Measurements from ENCODE around the gene ADAMTS16. TPM values are rescaled to one million over a fixed set of nuclear protein-coding genes. Genes with fewer than 3 reads are reported as not detected.

ADAMTS16 gene
- total RNA-seq, 6 experiments from 2014 or later = 0.26 to 0.70 (median 0.50) TPM; not detected in 1

DNA sequence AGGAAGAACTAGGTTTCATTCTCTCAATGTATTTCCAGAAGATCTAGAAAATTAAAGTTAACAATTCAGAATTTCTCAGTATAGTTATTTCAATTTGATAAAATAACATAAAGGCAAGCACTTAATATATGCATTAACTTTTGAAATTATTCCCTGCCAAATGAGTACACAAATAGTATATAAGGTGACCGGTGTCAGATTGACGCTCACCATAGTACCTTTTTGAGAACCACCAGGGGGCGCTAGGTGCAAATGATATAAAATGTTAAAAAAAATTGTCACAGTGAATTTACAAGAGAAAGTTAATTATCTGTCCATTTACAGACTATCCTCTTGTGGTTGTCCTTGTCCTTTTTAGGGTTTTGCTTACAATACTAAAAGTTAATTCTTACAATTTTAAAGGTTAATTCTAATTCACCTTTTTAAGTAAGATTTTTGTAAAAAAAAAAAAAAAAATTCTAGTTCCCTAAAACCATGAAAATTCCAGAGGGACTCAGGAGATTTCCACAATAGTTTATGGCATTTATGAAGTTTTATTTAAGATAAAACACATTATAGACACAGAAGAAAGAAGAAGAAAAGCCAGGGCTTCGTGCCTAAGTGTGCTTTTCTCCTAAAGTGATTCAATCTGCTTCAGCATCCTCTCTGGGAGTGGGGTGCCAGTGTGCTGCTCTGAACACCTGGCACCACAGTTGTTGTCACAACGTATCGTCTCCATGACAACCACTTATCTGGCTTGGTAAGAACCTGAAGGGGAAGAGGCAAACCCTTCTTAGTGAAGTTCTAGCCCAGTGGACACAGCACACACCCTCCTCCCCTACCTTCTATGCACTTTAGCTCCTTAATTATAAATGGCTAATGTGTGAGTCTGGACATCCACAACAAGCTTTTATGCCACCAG, 1.7 kb downstream of the ADAMTS16 start:
- Mint-ChIP-seq H3K4me1 (ENCODE audit: low read depth) (peaks cover 22% of the 10 kb centered on the region), H3K4me3 (no peak overlapping the region), H3K9me3 (peaks cover 5% of the 10 kb centered on the region; the same call in 1 of the 2 replicates), H3K36me3 (ENCODE audit: low read depth) (no peaks in the 10 kb centered on the region), H3K27me3 (ENCODE audit: insufficient read depth) (peaks cover 14% of the 10 kb centered on the region), H3K27ac (no peak overlapping the region)
- DNase-seq = peak; percentile 35
- TF ChIP-seq, protein P1, sequence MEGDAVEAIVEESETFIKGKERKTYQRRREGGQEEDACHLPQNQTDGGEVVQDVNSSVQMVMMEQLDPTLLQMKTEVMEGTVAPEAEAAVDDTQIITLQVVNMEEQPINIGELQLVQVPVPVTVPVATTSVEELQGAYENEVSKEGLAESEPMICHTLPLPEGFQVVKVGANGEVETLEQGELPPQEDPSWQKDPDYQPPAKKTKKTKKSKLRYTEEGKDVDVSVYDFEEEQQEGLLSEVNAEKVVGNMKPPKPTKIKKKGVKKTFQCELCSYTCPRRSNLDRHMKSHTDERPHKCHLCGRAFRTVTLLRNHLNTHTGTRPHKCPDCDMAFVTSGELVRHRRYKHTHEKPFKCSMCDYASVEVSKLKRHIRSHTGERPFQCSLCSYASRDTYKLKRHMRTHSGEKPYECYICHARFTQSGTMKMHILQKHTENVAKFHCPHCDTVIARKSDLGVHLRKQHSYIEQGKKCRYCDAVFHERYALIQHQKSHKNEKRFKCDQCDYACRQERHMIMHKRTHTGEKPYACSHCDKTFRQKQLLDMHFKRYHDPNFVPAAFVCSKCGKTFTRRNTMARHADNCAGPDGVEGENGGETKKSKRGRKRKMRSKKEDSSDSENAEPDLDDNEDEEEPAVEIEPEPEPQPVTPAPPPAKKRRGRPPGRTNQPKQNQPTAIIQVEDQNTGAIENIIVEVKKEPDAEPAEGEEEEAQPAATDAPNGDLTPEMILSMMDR (IDR thresholded peaks at IDR 0.05) = peak; percentile 96

DNA sequence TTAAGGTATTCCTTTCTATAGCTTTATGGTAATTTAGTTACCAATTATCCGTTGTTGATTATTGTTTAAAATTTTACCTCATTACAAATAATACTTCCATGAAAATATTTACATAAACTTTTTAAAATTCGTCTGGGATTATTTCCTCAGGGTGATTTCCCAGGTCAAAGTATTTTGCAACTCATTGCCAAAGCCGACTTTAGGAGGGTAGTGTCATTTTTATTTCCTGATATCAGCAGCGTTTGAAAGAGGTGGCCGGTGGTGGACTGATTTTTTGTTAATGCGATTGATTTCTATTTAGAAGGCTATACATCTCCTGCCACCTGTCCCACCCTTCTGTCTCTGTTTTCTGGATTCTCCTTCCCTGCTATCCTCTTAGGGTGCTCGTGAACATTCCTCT, 4.3 kb downstream of the ADAMTS16 start:
- no peak overlapping the region for H3K4me3 Mint-ChIP-seq
- no peak for DNase-seq
- TF ChIP-seq, protein P1 (IDR thresholded peaks at IDR 0.05) = no peak
- H3K9me3 Mint-ChIP-seq = no peaks in the 10 kb centered on the region
- no peak overlapping the region for H3K27ac Mint-ChIP-seq
- peaks cover 12% of the 10 kb centered on the region for H3K27me3 Mint-ChIP-seq (ENCODE audit: insufficient read depth)
- no peaks in the 10 kb centered on the region for H3K36me3 Mint-ChIP-seq (ENCODE audit: low read depth)
- peaks cover 24% of the 10 kb centered on the region for H3K4me1 Mint-ChIP-seq (ENCODE audit: low read depth)

DNA sequence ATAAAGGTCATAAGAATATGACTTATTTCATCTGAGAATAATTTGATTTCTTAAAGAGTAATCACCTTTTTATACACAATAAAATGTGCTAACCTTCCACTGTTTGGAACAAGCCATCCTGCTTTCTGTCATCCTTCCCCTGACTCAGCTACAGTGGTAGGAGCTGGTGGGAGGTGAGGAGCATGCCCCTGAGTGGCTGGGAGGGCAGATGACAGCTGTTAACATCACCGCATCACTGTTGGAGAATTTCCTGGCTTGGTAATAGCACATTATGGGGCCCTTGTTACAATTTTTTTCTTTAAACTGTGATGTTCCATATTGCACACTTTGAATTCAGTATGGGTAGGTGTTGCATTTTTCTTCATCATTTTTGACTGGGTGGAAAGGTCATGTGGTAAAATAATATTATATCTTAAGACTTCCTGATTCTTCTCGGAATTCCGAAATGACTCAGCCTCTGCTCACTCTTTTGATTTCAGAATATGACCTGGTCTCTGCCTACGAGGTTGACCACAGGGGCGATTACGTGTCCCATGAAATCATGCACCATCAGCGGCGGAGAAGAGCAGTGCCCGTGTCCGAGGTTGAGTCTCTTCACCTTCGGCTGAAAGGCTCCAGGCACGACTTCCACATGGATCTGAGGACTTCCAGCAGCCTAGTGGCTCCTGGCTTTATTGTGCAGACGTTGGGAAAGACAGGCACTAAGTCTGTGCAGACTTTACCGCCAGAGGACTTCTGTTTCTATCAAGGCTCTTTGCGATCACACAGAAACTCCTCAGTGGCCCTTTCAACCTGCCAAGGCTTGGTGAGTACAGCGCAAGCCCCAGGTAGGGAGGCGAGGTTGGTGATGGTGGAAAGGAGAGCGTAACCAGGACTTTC, 5.8 kb downstream of the ADAMTS16 start:
- DNase-seq = peak; percentile 62
- Mint-ChIP-seq H3K4me1 (ENCODE audit: low read depth) (peaks cover 20% of the 10 kb centered on the region), H3K4me3 (peak overlapping the region; percentile 83), H3K9me3 (peaks cover 9% of the 10 kb centered on the region), H3K36me3 (ENCODE audit: low read depth) (no peaks in the 10 kb centered on the region; the same call in 1 of the 2 replicates), H3K27me3 (ENCODE audit: insufficient read depth) (peaks cover 7% of the 10 kb centered on the region), H3K27ac (peak overlapping the region; percentile 85)
- TF ChIP-seq, protein P1 (IDR thresholded peaks at IDR 0.05) = no peak

DNA sequence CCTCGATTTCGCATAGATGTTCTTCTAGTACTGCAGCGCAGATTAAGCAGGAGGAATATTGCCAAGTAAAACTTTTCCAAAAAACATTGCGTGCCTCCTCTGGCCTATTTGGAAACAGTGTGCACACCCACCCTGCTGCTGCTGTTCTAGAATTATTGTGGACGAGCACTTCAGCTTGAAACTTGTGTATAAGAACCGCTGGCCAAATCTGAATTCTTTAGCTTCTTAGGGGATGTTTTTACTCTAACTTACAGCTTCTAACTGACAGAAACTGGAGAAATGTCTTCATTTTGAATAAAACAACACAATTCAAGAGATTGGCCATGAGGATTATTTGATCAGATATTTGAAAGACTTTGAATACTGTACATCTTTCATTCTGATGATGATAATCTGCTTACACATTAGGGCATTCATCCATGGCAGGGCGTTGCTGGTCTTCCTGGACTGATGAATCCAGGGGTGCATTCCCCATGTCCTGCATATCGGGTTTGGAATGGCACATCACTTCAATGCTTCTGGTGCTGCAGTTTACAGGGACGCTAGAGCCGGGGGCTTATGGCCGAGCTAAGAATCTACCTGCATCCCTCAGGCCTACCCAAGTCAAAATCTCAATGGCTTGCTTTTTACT, 6.5 kb downstream of the ADAMTS16 start:
- H3K27ac Mint-ChIP-seq = peak overlapping the region; percentile 85
- no peaks in the 10 kb centered on the region; the same call in 1 of the 2 replicates for H3K27me3 Mint-ChIP-seq (ENCODE audit: insufficient read depth)
- TF ChIP-seq, protein P1 (IDR thresholded peaks at IDR 0.05) = no peak
- H3K4me3 Mint-ChIP-seq = peak overlapping the region; percentile 83; the same call in 1 of the 2 replicates
- no peak for DNase-seq
- H3K9me3 Mint-ChIP-seq = peaks cover 10% of the 10 kb centered on the region
- peaks cover 19% of the 10 kb centered on the region for H3K4me1 Mint-ChIP-seq (ENCODE audit: low read depth)
- H3K36me3 Mint-ChIP-seq (ENCODE audit: low read depth) = no peaks in the 10 kb centered on the region; the same call in 1 of the 2 replicates

DNA sequence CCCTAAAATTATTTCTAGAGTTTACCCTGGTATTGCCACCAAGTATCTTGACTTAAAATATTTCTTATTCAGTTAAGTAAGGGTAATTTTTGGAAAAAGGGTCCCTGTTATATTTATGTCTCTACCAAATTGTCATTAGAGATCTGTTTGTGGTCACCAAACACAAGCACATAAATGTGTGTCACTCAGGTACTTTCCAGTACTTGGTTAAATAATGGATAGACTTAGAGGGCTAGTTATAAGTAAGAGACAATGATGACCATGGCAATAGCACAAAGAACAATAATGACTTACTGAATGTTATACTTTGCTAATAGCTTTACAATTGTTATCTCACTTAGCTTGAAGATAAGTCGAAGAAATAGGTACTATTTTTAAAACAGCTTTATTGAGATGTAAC, 9.0 kb downstream of the ADAMTS16 start:
- Mint-ChIP-seq H3K4me1 (ENCODE audit: low read depth) (peaks cover 19% of the 10 kb centered on the region), H3K4me3 (no peak overlapping the region), H3K27ac (no peak overlapping the region), H3K36me3 (ENCODE audit: low read depth) (no peaks in the 10 kb centered on the region; the same call in 1 of the 2 replicates), H3K9me3 (peaks cover 10% of the 10 kb centered on the region), H3K27me3 (ENCODE audit: insufficient read depth) (peaks cover 2% of the 10 kb centered on the region; the same call in 1 of the 2 replicates)
- TF ChIP-seq, protein P1 (IDR thresholded peaks at IDR 0.05) = no peak
- DNase-seq = no peak
